Activated CD4-positive, alpha-beta T cell treated with anti-CD3 and anti-CD28 coated beads, Interleukin-2, amount 50 U/mL, for 24 hours (primary cell): ENCODE data around the gene DOK5.

Experiments
- DNase-seq, 2 donors: peaks; one replicate each; pipeline ENCODE4 v3.0.0-alpha.2; 2020; ENCODE audit warnings: low read depth in 1 of 2, low spot score in 1 of 2

The DOK5 gene

DNA sequence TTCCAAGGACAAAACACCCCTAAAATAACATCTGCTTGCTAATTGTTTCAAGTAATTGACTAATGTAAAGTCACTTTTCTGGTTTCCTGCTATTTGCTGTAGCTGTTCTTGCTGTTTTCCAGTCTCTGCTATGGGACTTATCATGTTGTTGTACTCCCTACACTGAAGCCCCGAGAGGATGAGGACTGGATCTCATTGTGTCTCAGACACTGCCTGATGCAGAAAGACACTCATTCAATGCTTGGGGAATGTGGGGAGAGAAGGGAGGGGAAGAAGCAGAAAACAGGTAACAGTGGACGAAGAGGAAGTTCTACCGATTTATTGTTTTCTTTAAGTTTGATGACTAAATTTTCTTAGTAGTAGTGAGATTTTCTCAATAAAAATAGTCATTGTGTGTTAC is 79.8 kb downstream of the DOK5 start:
- no peak for DNase-seq

DNA sequence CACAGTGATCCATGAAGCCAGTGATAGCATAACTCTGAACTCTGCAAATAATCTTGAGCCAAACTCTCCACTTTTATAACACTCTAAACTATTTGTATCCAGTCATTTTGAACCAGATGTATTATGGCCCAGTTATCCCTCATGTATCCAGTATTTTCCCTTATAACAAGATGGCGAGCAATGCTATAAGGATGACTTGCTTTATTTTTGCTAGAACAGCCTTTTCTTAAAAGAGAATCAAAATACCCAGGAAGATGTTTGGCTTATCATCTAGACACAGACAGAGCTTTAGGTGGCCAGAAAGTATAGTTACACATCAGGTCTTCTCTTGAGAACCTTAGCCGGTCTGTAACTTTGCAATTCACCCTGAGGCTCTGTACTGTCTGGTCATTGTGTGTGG is 81.0 kb downstream of the DOK5 start:
- DNase-seq: no peak

DNA sequence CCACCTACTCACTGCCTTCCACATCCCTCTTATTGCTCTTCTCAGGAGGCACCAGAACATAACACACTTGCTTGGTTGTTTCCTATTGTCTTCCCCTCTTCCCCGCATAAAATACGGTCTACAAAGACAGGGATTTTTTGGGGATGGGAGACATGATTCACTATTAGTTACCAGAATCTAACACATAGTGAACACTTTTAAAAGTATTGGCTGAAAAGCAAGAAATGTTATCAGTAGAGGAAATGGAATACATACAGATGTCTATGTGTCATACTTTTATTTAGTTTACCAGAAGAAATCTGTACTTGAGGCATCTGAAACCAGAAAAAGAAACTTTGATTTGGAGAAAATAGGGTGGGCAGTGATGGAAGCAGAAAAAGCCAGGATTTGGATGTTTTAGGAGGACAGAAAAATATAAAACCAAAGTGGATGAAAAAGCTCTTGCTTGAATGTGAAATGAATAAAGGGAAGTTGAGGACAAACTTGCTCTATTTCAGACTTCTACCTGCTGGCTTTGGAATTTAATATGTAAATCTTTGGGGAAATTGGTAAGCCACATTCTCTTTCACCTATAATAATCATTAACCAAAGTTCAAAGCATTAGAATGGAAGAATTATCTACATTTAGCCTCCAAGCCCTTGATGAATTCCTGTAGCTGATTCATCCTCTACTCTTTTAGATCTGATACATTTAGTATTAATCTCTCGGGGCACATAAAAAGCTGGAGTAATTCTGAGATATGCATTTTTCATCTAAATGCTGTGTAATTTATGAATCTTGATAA is 82.6 kb downstream of the DOK5 start:
- DNase-seq: no peak

DNA sequence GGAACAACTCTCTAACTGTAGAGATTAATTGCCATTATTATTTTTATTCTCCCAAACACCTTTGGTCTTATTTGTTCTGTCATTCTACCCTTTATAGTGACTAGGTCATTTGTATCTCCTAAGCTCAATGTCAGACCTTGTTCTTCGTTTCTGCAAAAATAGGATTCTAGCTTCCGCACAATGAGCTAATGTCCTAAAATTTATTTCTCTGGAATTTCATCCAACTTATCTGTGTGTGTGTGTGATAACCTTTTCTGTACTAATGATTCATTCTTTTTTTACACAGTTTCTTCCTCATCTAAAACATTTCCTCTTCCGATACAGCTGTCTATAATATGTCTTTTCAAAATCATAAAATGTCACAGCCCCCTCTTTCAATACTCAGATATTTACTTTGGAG is 84.5 kb downstream of the DOK5 start:
- no peak for DNase-seq

DNA sequence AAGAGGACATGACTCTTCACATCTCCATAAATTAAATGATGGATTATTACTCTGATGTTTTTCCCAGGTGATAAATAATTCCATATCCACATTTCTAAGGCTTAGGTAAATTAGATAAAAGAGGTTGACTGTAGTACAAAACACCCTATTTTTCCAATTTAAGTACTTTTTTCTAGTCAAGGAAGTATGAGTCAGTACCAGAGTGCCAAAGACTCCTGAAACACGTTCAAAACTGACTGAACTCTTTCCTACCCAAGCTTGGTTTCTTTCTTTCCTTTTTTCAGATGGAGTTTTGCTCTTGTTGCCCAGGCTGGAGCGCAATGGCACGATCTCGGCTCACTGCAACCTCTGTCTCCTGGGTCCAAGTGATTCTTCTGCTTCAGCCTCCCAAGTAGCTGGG is 85.0 kb downstream of the DOK5 start:
- no peak for DNase-seq

DNA sequence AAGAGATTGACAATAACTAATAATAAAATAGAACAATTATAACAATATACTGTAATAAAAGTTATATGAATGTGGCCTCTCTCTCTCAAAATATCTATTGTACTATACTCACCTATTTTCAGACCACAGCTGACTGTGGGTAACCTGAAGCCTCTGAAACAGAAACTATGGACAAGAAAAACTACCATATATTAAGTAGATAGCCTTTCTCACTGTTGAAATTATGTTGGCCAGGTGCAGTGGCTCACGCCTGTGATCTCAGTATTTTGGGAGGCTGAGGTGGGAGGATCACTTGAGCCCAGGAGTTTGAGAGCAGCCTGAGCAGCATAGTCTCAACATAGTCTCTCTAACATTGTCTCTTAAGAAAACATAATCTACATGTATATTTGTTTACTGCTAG is 89.9 kb downstream of the DOK5 start:
- DNase-seq: no peak

DNA sequence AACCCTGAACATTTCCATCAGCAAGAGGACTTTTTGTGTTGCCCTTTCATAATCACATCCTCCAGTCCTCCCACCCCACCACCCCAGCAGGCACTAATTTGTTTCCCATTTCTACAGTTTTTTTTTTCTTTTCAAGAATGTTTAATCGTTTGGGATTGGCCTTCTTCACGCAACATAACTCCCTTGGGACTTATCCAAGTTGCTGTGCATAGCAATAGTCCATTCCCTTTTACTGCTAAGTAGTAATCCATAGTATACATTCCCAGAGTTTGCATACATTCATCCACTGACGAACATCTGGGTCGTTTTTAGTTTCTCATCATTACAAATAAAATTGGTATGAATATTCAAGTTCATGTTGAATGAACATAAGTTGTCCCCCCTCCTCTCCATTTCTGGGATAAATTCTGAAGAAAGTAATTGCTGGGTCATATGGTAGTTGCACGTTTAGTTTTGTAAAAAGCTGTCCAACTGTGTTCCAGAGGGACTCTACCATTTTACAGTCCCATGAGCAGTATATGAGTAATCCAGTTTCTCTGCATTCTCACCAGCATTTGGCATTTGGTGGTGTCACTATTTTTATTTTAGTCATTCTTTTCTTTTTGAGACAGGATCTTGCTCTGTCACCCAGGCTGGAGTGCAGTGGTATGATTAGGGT is 90.8 kb downstream of the DOK5 start:
- DNase-seq: no peak

DNA sequence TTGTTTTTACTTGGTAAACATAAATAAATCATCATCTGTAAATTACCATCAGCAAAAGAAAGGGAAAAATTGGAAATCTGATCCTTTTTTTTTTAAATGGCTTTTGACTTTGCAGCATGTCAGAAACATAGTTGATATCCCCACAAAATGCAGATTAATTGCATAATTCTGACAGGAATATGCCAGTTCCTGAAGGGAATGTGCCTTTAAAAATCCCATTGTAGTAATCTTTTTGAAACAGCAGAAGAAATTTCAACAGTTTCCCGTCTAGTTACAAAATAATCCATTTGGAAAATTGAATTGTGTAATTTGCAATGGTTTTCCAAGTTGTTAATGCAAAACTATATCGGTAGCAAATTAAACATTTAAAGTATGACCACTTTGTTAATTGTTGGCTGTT is 95.2 kb downstream of the DOK5 start:
- no peak for DNase-seq

DNA sequence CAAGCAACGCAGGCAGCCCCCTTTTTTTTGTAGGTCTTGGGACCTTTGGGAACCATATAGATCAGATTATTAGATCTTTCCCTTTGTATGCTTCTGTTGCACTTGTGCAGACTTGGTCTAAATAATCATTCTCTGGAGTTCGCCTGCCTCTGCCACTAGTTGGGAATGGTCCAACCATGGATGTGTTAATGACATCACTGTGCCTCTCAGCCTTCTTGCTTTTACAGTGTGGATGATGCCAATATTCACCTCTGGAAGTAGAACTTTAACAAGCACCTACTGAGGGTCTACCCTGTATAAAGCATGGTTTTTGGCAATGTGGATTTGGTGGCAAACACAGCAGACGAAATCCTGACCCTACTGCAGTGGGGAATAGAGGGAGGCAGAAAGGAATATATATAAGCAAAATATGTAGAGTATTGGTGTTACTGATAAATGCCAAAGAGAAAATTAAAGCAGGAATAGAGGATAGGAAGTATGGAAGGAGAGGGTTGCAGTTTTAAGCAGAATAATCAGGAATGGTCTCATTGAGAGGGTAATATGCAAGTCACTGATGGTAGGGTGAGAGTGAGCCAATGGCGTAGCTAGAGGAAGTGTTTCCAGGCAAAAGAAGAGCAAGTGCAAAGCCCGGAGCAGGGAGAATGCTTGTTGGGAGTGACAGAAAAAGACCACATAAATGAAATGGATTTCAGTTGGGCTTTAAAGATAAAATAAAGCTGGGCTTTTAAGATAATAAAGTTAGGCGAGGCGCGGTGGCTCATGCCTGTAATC is 97.5 kb downstream of the DOK5 start:
- DNase-seq: no peak

DNA sequence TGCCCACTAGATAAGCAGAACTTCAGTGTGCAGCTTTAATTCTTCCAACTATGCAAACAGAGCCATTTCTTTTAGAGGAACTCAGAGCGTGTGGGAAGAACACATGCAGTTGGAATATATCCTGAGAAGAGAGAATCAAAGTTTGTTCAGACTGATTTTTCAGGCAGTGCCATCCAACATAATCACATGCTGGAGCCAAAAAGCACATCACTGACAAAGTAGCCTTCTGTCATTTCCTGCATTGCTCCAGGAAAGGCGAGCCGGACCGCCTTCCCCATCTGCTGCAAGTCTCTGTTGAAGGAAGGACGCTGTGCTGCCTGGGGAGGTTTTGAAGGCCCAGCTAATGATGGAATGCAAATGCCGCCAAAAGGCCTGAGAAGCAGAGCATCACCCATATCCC is 98.4 kb downstream of the DOK5 start:
- no peak for DNase-seq

DNA sequence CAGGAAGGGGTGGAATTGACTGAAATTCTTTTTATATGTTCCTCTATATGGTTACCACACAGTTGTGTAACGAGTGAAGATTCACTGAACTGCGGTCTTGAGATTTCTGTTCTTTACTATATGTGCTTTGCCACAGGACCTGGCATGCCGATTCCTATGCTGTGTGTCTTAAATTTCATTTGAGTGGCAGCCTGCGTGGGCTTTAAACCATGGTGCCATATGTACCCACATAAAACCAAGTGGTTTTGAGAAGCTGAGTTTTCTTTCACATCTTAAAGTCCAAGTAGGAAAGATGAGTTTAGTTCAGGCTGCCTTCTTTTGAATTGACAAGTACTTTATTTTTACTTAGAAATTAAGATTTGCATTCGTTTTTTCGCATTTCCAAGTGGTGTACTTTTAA is 101.1 kb downstream of the DOK5 start:
- DNase-seq: no peak

DNA sequence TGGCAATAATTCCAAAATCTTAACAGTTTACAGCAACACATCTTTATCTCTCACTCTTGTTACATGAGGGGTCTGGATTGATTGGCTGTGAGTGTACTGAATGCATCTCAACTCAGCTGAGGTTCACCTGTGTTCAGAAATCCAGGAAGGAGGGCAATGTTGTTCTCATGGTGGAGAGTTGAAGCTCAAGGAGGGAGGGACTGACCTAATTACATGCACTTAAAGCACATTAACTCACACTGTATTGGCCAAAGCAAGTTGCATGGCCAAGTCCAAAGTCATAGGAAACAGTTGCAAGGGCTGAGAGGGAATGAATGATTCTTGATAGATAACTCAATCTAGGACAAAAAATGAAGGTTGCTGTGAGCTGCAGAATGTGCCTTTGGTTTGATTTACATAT is 102.2 kb downstream of the DOK5 start:
- no peak for DNase-seq

DNA sequence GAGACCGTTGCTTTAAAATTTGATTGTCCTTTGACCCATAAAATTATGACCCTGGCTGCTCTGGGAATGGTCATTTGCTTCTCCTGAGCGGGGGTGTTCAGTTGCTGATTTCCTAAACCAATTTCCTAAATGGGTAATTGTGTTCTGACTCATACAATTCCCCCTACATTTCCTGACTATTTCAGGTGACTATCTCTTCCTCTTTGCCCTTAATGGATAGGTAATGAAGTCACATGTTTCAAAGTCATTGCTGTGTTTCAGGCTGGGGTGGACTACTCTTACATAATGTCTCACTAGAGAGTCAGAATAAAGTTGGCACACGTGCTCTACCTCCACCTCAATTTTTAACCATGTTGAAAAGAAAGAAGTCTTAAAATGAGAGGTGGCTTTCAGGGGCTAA is 109.8 kb downstream of the DOK5 start:
- DNase-seq: no peak

DNA sequence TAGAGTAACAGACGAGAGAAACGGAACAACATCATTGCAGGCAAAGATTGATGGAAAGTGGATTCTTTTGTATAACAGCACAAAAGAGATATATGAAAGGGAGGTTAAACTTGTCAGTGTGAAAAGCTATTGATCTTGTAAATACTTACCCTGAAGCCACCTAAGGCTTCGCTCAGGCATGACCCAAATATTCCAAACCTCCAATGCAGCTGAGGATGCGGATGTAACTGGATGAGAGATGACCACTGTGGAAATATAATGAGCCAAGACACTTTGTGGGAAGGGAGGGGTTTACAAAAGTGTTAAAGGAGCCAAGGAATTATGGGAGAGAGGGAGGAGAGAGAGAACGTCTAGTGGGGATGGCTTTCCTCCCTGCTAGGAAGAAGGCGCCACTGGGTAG is 112.0 kb downstream of the DOK5 start:
- DNase-seq: no peak

DNA sequence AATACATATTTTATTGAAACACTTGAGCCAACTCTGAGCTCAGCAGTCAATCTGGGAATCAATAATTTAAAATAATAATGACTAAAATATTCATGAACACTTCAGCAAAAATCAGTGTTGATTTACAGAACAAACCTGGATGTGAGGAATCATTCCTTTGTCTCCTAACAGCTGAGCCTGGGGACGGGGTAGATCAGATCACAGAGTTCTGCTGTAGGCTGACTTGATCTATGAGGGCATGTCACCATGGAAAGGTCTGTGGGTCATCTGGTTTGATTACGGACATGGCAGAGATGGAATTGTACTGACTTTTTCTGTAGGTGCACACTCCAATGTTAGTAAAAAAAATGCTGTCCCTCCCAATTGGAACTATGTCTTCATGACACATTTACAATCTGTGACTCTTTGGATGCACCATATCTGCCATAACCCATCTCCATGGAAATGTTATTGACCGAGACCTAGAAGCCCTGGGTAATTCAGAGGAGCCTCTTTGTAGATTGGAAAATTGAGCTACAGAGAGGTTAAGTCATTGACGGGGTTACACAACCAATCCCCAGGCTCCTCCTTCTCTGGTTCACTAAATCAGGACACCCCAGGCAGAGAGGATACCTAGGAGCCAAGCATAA is 114.1 kb downstream of the DOK5 start:
- DNase-seq: no peak

DNA sequence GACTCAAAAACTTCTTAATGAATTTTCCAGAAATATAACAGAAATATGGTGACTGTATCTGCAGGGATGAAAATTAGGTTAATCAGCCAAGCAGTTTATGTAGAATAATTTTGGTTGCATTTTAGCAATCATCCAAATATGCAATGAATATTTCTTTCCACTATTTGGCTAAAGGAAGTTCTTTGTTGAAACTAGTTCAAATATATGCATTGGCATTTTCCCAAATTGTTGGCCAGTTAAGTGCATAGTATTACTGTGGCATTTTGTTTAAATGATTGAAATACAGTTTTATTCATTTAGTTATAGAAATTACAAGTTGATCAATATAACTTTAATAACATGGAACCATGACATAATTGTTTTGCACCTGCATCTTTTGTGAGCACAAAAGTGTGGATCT is 115.5 kb downstream of the DOK5 start:
- DNase-seq: no peak

DNA sequence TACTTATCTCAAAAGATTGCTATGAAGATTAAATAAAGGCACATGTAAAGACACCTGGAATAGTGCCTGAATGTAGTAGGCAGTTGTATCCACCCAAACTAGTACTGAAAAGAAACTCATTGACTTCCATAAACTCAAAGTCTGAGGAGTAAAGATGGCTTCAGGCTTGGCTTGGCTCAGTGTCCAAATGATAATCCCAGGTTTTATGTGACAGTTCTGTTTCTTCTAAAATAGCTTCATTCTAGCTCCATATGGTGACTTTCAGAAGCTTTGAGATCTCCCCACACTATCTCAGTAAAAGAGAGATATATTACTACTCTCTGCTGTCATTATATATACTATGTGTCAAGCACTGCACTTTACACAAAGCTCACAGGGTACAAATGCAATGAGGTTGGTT is 121.3 kb downstream of the DOK5 start:
- no peak for DNase-seq

DNA sequence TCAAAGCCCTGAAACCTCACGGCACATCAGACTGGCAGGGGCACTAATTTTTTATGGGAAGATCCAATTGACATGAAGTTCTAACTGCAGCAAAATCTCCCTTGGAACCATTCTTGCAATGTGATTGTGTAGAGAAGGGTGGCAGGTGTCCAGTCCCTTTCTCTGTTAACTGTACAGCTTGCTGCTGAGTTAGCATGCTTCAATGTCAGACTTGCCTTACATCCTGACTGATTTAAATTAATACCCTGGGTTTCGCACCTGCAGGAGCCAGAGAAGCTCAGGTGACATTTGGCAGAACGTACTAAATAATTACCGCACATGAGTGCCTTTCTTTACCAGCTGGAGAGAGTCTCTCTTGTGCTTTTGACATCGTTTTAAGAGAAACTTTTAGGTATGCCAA is 123.0 kb downstream of the DOK5 start:
- DNase-seq: no peak

DNA sequence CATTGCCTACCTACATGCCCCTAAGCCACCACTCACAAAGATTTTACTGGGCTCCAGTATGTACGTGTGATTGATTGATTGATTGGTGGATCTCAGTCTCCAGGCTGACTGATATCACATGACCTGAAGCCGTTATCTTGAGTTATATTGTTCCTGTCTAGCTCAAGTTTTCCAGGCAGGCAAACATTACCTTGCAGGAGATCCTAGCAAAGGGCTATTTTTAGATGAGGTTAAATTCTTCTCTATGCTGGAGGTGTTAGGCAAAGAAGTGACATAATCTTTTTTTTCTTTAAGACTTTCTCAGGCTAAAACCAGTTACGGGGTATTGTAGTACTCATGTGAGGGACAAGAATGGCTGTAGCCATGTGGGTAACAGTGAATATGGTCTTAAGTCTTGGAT is 125.2 kb downstream of the DOK5 start:
- DNase-seq: no peak

DNA sequence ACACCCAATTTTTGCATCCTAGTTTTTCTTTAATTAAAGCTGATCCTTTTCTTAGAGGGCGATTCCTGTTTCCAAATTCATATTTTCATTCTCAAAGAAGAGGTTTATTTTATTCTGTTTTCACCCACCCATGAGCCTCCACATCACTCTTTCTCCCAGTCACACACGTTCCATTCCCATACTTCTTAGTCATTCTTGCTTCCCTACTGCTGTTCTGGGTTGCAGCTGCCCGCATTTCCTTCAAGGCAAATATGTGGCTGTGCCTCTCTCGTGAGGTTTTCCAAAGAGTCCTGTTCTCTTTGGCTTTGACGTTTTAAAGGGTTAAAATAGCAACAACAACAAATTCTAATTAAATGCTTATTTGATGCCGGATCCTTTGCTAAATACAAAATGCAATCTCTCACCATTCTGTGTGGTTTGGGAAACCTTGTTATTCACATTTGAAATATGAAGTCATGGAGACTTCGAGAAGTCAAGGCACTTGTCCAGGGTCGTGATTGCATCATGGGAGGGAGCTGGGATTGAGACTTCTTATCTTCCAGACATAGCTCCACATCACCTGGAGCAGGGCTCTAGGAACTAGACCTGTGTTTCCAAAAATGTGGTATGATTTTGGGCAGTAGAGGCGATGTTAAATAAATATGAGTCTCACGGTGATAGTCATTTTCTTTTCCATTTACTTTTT is 126.6 kb downstream of the DOK5 start:
- no peak for DNase-seq

DNA sequence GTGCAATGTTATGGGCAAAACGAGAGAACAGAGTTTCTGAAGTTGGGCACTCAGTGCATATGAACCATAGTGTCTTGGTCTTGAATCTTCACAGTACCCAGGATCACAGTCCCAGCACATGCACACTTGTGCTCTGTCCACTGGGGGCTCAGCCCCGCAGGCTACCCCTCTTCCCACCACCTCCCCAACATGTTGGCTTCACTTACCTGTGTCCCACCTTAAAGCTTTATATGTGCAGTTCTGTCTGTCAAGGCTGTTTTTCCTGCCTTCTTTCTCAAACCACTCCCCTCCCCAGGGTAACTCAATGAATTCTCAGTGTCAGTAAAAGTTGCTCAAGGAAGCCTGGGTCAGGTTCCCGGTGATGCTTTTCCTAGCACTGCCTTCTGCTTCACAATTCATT is 129.9 kb downstream of the DOK5 start:
- no peak for DNase-seq
